NT2/D1 (cell line): ENCODE data around the gene GPR132.

Experiments
- SUZ12 ChIP-seq: IDR thresholded peaks from 2 replicates; pipeline ENCODE4 v1.6.1; 2011; ENCODE audit not compliant: insufficient read length, insufficient read depth; ENCODE audit errors: extremely low read depth
- YY1 ChIP-seq: IDR thresholded peaks from 2 replicates; pipeline ENCODE4 v1.6.1; 2011; ENCODE audit not compliant: insufficient read length, insufficient read depth

DNA sequence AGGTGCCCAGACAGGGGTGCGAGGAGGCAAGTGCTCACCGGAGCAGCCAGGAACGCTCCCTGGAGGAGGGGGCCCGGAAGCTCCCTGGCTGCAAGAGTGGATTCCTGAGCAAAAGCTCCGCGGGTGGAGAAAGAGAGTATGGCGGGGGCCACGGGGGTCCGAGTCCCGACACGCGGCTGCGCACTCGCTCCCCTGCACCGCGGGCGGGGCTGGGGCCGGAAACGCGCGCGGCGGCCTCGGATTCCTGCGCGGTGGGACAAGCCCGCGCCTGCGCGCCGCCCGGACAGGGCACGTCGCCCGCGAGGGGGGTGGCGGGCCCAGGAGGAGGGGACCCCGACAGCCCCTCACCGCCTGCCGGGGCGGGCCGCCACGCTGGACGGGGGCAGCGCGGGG, 27.8 kb upstream of the GPR132 start:
- TF ChIP-seq YY1 (no peak), SUZ12 (no peak)
